ENCODE data around the gene MYH10. TPM values are rescaled to one million over a fixed set of nuclear protein-coding genes. Genes with fewer than 3 reads are reported as not detected.

The MYH10 gene
- total RNA-seq, 1 experiment from 2014 or later, result 1.6 TPM

GRCh38 chr17:8670421-8670820, 39.9 kb upstream of the MYH10 start:
- H3K4me2 ChIP-seq, result no peak overlapping the region
- intact Hi-C loops (cut with micrococcal nuclease; ENCODE audit: unreplicated experiment), result no loop called here
- H2AFZ ChIP-seq, result no peak overlapping the region
- no peak overlapping the region for H3K4me3 ChIP-seq
- no peaks in the 10 kb centered on the region for H3K9me3 ChIP-seq (ENCODE audit: insufficient read depth, low read depth)
- no peaks in the 10 kb centered on the region for H3K36me3 ChIP-seq (ENCODE audit: low read depth)
- no peaks in the 10 kb centered on the region for H3F3A ChIP-seq (ENCODE audit: insufficient read depth, low read depth)
- H3K9me2 ChIP-seq (ENCODE audit: insufficient read depth), result no peaks in the 10 kb centered on the region
- peaks cover 38% of the 10 kb centered on the region; the same call in 1 of the 2 replicates for H3K27me3 ChIP-seq (ENCODE audit: insufficient read depth, low read depth)
- DNase-seq, result no peak
- H3K4me1 ChIP-seq (replicated peaks; ENCODE audit: insufficient read depth), result no peaks in the 10 kb centered on the region
- no TSS peak for BruUV-seq (replicated peaks)
- TF ChIP-seq EZH2 (IDR thresholded peaks at IDR 0.05; ENCODE audit: low read depth) (no peak), CTCF (conservative IDR thresholded peaks at IDR 0.05) (no peak)
- no peaks in the 10 kb centered on the region for H4K20me1 ChIP-seq (ENCODE audit: insufficient read depth)
- H3K27ac ChIP-seq, result no peak overlapping the region
- ChIA-PET POLR2A (ENCODE audit: unreplicated experiment) (no interaction called here), CTCF (no interaction called here)
- no peaks in the 10 kb centered on the region for H3K79me2 ChIP-seq (ENCODE audit: low read depth)

- Histone ChIP-seq H3K27ac (no peak overlapping the region), H3K79me2 (ENCODE audit: low read depth) (no peaks in the 10 kb centered on the region), H3K4me2 (no peak overlapping the region), H3K36me3 (ENCODE audit: low read depth) (no peaks in the 10 kb centered on the region), H3K4me3 (no peak overlapping the region), H3F3A (ENCODE audit: insufficient read depth, low read depth) (no peaks in the 10 kb centered on the region), H3K27me3 (ENCODE audit: insufficient read depth, low read depth) (peaks cover 32% of the 10 kb centered on the region; the same call in 1 of the 2 replicates), H3K9me2 (ENCODE audit: insufficient read depth) (no peaks in the 10 kb centered on the region), H3K9me3 (ENCODE audit: insufficient read depth, low read depth) (no peaks in the 10 kb centered on the region), H4K20me1 (ENCODE audit: insufficient read depth) (no peaks in the 10 kb centered on the region), H3K4me1 (replicated peaks; ENCODE audit: insufficient read depth) (no peaks in the 10 kb centered on the region), H2AFZ (no peak overlapping the region)
- TF ChIP-seq CTCF (conservative IDR thresholded peaks at IDR 0.05), result no peak
- no peak for TF ChIP-seq EZH2 (IDR thresholded peaks at IDR 0.05; ENCODE audit: low read depth)
- DNase-seq, result no peak
- no TSS peak for BruUV-seq (replicated peaks)
- intact Hi-C loops (cut with micrococcal nuclease; ENCODE audit: unreplicated experiment), result no loop called here
- POLR2A ChIA-PET (ENCODE audit: unreplicated experiment), result no interaction called here
- CTCF ChIA-PET, result no interaction called here
Observed at GRCh38 chr17:8668176-8668740, 37.7 kb upstream of the MYH10 start.

GRCh38 chr17:8667421-8667820, 36.9 kb upstream of the MYH10 start:
- no TSS peak for BruUV-seq (replicated peaks)
- Histone ChIP-seq H3K9me2 (ENCODE audit: insufficient read depth) (no peaks in the 10 kb centered on the region), H4K20me1 (ENCODE audit: insufficient read depth) (no peaks in the 10 kb centered on the region), H3K4me3 (no peak overlapping the region), H3K27ac (no peak overlapping the region), H3K9me3 (ENCODE audit: insufficient read depth, low read depth) (no peaks in the 10 kb centered on the region), H3K4me2 (no peak overlapping the region), H3K4me1 (replicated peaks; ENCODE audit: insufficient read depth) (no peaks in the 10 kb centered on the region), H3K27me3 (ENCODE audit: insufficient read depth, low read depth) (peaks cover 32% of the 10 kb centered on the region; the same call in 1 of the 2 replicates), H2AFZ (no peak overlapping the region), H3K36me3 (ENCODE audit: low read depth) (no peaks in the 10 kb centered on the region), H3K79me2 (ENCODE audit: low read depth) (no peaks in the 10 kb centered on the region), H3F3A (ENCODE audit: insufficient read depth, low read depth) (no peaks in the 10 kb centered on the region)
- intact Hi-C loops (cut with micrococcal nuclease; ENCODE audit: unreplicated experiment), result no loop called here
- no peak for DNase-seq
- CTCF ChIA-PET, result no interaction called here
- POLR2A ChIA-PET (ENCODE audit: unreplicated experiment), result no interaction called here
- TF ChIP-seq EZH2 (IDR thresholded peaks at IDR 0.05; ENCODE audit: low read depth), result no peak
- no peak for TF ChIP-seq CTCF (conservative IDR thresholded peaks at IDR 0.05)

All from PC-9 (cell line).